ENCODE results near the gene SKIC8. TPM values are rescaled to one million over a fixed set of nuclear protein-coding genes. Genes with fewer than 3 reads are reported as not detected.

Gene SKIC8
- total RNA-seq, 1 donor from 2014 or later, result 55.7 TPM

GRCh38 chr15:78321786-78322185 lies 22.4 kb upstream of the SKIC8 start:
- no peak for DNase-seq (ENCODE audit: low spot score)

GRCh38 chr15:78321041-78321570 lies 21.7 kb upstream of the SKIC8 start:
- no peak for DNase-seq (ENCODE audit: low spot score)

- DNase-seq (ENCODE audit: low spot score), result no peak
Observed at GRCh38 chr15:78320183-78320582, 20.8 kb upstream of the SKIC8 start.

GRCh38 chr15:78319588-78319987 lies 20.2 kb upstream of the SKIC8 start:
- no peak for DNase-seq (ENCODE audit: low spot score)

GRCh38 chr15:78317145-78317836 lies 17.9 kb upstream of the SKIC8 start:
- DNase-seq (ENCODE audit: low spot score), result no peak

- peak; percentile 63 for DNase-seq (ENCODE audit: low spot score)
Observed at GRCh38 chr15:78316283-78317083, 17.1 kb upstream of the SKIC8 start.

- no peak for DNase-seq (ENCODE audit: low spot score)
Observed at GRCh38 chr15:78315686-78316282, 16.4 kb upstream of the SKIC8 start.

GRCh38 chr15:78314181-78314581 lies 14.8 kb upstream of the SKIC8 start:
- DNase-seq (ENCODE audit: low spot score), result no peak

GRCh38 chr15:78313383-78313782 lies 14.0 kb upstream of the SKIC8 start:
- DNase-seq (ENCODE audit: low spot score), result no peak

- no peak for DNase-seq (ENCODE audit: low spot score)
Observed at GRCh38 chr15:78312957-78313356, 13.5 kb upstream of the SKIC8 start.

- DNase-seq (ENCODE audit: low spot score), result no peak
Observed at GRCh38 chr15:78312536-78312935, 13.1 kb upstream of the SKIC8 start.

- no peak for DNase-seq (ENCODE audit: low spot score)
Observed at GRCh38 chr15:78311292-78311691, 11.9 kb upstream of the SKIC8 start.

- DNase-seq (ENCODE audit: low spot score), result peak; percentile 65
Observed at GRCh38 chr15:78308422-78309032, 9.1 kb upstream of the SKIC8 start.

- no peak for DNase-seq (ENCODE audit: low spot score)
Observed at GRCh38 chr15:78307976-78308375, 8.6 kb upstream of the SKIC8 start.

GRCh38 chr15:78306176-78306774 lies 6.9 kb upstream of the SKIC8 start:
- DNase-seq (ENCODE audit: low spot score), result no peak

- DNase-seq (ENCODE audit: low spot score), result no peak
Observed at GRCh38 chr15:78304216-78305066, 5.0 kb upstream of the SKIC8 start.

GRCh38 chr15:78302579-78303312 lies 3.3 kb upstream of the SKIC8 start:
- DNase-seq (ENCODE audit: low spot score), result no peak

- DNase-seq (ENCODE audit: low spot score), result no peak
Observed at GRCh38 chr15:78301828-78302227, 2.4 kb upstream of the SKIC8 start.

GRCh38 chr15:78301326-78301725 lies 1.9 kb upstream of the SKIC8 start:
- no peak for DNase-seq (ENCODE audit: low spot score)

GRCh38 chr15:78292219-78292618 lies 7.2 kb downstream of the SKIC8 start:
- DNase-seq (ENCODE audit: low spot score), result no peak
